ENCODE results near the gene ARHGAP23.
"Not testable (repeated sequence)": the region's sequence is repeated elsewhere in the genome, so short reads cannot be mapped to it uniquely, and the experiment has no call there.

ARHGAP23 gene

DNA sequence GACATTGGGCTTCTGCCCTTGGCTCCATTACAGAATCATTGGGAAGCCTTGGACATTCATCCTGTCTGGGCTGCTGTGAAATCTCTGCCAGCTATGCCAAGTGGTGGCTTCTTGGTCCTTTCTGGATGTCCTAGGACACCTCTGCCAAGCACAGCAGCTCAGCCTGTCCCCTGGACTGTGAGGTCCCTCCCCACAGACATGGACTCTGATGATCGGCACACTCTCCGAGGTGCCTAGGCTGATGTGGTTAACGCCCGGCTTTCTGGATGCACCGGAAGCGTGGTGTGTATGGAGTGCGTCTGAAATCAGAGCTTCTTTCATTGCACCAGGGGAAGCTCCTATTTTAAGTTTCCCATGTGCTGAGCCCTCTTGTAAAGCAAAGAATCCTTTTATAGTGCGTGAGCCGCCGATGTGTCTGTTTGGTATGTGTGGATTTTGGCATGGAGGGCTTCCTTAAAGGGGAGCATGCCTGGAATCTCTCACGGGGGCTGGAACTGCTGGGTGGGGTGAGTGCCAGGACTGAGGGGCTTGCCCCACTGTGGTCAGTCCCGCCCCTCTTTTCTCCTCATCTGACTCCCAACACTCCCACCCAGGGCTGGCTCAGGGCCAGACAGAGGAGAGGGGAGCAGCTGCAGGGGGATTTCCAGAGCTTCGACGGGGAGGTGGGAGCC, 7.0 kb upstream of the ARHGAP23 start:
- DNase-seq (ENCODE audit: low read depth) = no peak

DNA sequence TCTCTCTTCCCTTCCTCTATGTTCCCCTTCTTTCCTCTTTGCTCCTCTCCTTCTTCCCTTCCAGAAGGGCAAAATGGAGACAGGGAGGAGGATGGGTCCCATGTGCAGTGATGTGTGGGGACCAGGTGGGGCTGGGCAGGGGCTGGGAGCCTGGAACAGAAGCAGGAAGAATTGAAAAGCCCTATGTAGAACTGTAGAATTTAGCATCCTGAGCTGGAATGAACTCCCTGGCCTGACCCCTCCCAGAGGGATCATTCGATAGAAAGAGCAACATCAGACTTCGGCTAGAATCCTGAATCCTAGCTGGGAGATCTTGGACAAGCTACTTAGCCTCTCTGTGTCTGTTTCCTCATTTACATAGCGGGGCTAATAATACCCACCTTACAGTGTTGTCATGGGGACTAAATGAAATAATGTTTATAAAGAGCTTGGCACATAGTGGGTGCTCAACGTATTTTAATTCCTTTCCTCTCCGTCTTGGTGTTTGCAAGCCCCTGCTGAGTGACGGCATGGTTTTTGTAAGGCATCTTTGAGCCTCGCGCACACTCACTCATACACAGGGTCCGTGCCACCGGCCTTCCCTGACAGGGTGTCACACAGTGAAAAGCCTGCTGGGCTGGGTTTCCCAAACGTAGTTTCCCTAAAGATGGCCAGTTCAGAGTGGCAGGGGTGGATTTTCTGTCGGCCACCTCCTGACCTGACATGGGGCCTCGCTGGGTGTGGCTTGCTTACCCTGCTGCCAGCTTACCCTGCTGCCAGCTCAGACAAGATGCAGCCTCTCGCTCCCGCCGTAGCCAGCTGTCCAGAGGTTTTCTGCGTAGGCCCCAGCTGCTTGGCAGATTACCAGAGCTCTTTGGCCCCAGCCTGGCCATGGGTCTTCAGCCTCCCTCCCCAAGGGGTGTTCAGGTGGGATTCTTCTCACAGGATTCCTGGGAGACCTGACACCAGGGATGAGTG, 6.1 kb upstream of the ARHGAP23 start:
- no peak for DNase-seq (ENCODE audit: low read depth)

GRCh38 chr17:38424297-38424972, 3.8 kb upstream of the ARHGAP23 start:
- DNase-seq (ENCODE audit: low read depth) = no peak

- no peak for DNase-seq (ENCODE audit: low read depth)
Observed at GRCh38 chr17:38425031-38425430, 3.2 kb upstream of the ARHGAP23 start.

GRCh38 chr17:38425744-38426143, 2.5 kb upstream of the ARHGAP23 start:
- no peak for DNase-seq (ENCODE audit: low read depth)

DNA sequence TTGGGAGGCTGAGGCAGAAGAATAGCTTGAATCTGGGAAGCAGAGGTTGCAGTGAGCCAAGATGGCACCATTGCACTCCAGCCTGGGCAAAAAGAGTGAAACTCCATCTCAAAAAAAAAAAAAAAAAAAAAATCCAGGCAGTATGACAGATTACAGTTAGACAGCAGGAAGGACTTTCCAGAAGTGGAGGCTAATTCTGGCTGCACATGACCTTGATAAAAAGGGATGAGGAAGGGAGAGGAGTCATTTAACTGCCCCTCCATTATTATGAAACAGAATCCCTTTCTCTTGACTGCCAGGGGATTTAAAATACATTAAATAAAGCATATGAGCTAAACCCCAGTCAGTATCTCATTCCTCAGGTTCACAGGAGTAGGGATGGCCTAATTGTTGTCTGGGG, 1.8 kb upstream of the ARHGAP23 start:
- DNase-seq (ENCODE audit: low read depth) = no peak

DNA sequence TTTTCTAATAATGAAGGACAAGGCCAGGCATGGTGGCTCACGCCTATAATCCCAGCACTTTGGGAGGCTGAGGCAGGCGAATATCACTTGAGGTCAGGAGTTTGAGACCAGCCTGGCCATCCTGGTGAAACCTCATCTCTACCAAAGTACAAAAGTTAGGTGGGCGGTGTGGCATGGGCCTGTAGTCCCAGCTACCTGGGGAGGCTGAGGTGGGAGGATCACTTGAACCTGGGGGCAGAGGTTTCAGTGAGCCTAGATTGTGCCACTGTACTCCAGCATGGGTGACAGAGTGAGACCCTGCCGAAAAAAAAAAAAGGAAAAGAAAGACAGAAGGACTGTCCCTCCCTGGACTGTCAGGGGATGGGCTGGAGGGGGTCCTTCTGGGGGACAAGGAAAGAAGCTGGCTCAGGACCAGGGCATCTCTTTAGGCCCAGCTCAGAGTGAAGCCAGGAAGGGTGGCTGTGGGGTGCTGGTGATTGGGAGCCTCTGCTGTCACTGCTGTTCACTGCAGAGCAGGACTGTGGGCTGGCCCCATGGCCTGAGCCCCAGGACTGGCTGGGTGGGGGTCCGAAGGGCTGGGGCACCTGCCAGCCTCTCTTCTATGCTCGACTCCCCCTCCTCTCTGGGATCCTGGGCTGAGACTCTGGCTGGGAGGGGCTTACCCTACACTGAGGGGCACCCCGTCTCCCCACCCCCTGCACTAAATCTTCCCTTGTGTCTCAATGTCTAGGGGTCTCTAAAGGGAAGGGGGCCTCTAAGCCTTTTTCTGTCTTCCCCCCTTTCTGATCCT, 909 bp upstream of the ARHGAP23 start:
- no peak for DNase-seq (ENCODE audit: low read depth)

DNA sequence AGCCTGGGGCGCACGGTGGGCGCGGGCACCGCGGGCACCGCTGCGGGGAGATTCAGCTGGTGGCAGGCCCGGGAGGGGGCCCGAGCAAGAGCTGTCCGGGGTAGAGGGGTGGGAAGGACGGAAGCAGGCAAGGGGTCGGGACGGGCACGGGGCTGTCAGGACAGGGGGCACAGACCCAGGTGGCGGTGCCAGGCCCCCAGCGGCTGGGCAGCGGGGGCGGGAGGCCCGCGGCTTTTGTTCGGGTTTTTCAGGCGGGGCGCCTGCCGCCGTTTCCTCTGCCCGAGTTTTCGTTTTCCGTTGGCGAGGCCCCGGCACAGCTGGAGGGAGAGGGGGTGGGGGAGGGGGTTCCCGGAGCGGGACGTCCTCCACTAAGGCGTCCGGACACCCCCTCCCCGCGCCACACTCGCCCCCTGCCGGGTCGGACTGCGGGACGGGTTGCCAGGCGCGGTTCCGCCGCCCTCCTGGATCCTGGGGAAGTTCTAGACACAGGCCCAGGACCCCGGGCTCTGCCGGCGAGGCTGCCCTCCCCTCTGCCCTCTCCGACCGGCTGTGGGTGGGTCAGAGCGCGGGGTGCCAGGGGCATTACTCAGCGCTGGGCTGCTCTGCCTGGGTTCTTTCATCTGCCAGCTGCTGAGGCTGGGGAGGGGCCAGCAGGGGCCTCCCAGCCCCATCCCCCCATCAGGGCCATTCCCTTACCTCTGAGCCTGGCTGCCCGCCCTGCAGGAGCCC, 543 bp downstream of the ARHGAP23 start:
- no peak for DNase-seq (ENCODE audit: low read depth)

GRCh38 chr17:38429476-38430100, 1.3 kb downstream of the ARHGAP23 start:
- DNase-seq (ENCODE audit: low read depth) = no peak

- no peak for DNase-seq (ENCODE audit: low read depth)
Observed at GRCh38 chr17:38430316-38430715, 2.1 kb downstream of the ARHGAP23 start.

GRCh38 chr17:38430822-38431221, 2.6 kb downstream of the ARHGAP23 start:
- no peak for DNase-seq (ENCODE audit: low read depth)

- DNase-seq (ENCODE audit: low read depth) = no peak
Observed at GRCh38 chr17:38431346-38432145, 3.3 kb downstream of the ARHGAP23 start.

DNA sequence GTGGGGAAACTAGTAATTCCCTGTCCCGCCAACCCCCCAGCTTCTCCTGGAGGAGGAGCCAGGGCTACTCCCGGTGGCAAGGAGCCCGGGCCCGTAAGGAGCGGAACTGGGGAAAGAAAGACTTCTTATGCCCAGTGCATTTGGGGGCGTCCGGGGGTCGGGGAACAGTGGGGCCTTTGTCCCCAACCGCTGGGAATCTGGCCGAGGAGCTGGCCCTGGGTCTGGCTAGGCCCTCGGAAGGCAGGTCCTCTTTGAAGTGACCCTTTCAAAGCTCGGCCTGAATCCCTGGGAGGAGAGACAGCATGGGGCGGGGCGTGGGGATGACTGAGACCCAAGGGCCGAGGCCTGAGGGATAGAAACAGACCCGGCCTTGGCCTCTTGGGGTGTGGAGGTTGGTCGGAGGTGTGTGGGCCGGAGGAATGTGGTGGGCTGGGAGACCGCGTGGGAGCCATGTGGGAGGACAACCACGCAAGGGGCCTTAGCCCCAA, 6.0 kb downstream of the ARHGAP23 start:
- DNase-seq (ENCODE audit: low read depth) = no peak

DNA sequence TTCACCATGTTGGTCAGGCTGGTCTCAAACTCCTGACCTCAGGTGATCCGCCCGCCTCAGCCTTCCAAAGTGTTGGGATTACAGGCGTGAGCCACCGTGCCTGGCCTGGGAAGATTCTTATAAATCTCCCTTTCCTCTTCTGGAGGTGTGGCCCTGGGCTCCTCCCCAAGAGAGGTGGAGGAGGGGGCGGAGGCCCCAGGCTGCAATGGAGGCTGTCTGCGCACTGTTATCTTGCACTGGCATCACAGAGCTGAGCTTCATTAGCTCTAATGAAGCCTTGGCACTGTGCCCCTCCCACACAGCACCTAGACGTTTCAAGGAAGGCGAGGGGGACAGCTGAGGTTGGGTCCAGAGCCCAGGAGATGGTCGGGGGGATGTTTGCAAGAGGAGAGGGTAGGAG, 7.5 kb downstream of the ARHGAP23 start:
- no peak for DNase-seq (ENCODE audit: low read depth)

DNA sequence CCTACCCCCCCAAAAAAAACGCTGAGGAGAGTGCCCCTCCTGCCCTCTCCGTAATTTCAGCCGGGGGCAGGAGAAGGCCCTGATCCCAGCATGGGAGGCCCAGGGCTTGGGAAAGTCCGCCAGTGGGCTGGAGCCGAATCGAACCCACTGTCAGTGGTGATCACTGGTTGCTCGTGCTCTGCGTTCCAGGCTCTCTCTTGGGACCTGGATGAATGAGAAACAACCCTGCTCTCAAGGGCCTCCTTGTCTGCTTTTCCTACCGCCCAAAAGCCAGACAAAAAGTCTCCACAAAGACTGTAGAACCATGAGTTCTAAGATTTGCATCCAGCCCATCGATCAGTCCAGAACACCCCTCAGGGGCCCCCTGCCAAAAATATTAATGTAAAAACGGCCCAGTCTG, 8.1 kb downstream of the ARHGAP23 start:
- DNase-seq (ENCODE audit: low read depth) = no peak

DNA sequence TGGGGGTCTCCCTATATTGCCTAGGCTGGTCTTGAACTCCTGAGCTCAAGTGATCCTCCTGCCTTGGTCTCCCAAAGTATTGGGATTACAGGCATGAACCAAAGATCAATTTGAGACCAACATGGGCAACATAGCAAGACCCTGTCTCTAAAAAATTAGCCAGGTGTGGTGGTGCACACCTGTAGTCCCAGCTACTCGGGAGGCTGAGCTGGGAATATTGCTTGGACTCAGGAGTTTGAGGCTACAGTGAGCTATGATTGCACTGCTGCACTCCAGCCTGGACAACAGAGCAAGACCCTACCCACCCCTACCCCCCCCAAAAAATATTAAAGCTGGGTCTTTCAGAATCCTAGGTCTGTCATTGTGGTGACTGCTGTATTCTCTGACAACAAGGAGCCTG, 9.0 kb downstream of the ARHGAP23 start:
- not testable (repeated sequence) for DNase-seq (ENCODE audit: low read depth)

DNA sequence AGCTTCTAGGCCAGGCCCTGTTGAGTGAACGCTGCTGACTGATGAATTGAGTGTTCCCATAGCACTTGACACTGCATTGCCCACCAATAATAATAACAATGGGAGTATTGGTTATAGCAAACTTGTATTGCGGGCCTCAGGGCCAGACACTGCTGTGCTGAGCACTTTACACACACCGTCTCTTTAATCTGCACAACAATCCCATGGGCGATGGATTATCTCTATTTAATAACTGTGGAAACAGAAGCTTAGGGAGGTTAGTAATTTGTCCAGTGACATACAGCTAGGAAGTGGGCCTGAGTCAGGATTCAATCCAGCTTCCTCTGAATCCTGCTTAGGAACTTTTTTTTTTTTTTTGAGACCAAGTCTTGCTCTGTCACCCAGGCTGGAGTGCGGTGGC, 11.2 kb downstream of the ARHGAP23 start:
- DNase-seq (ENCODE audit: low read depth) = no peak

GRCh38 chr17:38440614-38441397, 12.5 kb downstream of the ARHGAP23 start:
- DNase-seq (ENCODE audit: low read depth) = no peak

All from stimulated activated CD8-positive, alpha-beta memory T cell treated with anti-CD3 and anti-CD28 coated beads, Interleukin-15, amount 100 ng/mL, for 1 hour (primary cell).